HepG2 (cell line): ENCODE results near the gene CSNK1G1. TPM values are rescaled to one million over a fixed set of nuclear protein-coding genes. Genes with fewer than 3 reads are reported as not detected.

ENCODE experiments used
- BRD4 ChIP-seq: sonication (generic); formaldehyde crosslinking; IDR thresholded peaks from 2 replicates; pipeline ENCODE4 v1.4.0; 2020; ENCODE audit warnings: missing genetic modification reagents
- CC2D1A ChIP-seq: sonication (generic); formaldehyde crosslinking; IDR thresholded peaks from 2 replicates; pipeline ENCODE4 v1.8.1; 2023; ENCODE audit warnings: mild to moderate bottlenecking, missing genetic modification reagents
- GLI4 ChIP-seq: sonication (generic); formaldehyde crosslinking; IDR thresholded peaks from 2 replicates; pipeline ENCODE4 v1.5.1; 2020; ENCODE audit warnings: missing genetic modification reagents, mild to moderate bottlenecking, moderate library complexity, borderline replicate concordance
- GPN1 ChIP-seq: sonication (generic); formaldehyde crosslinking; IDR thresholded peaks from 2 replicates; pipeline ENCODE4 v1.5.1; 2020; ENCODE audit warnings: missing genetic modification reagents, borderline replicate concordance
- HNRNPUL1 ChIP-seq: fragments of 200-400 bp; formaldehyde crosslinking; IDR thresholded peaks from 2 replicates; pipeline ENCODE4 v1.6.1; 2017; ENCODE audit warnings: low read depth, mild to moderate bottlenecking, low read length, moderate library complexity
- NR1H2 ChIP-seq: sonication (generic); formaldehyde crosslinking; IDR thresholded peaks from 2 replicates; pipeline ENCODE4 v1.8.1; 2022; ENCODE audit warnings: low read depth, missing genetic modification reagents, borderline replicate concordance
- NR2F2 ChIP-seq: IDR thresholded peaks from 2 replicates; pipeline ENCODE4 v1.6.1; 2012; ENCODE audit warnings: low read depth, inconsistent platforms, borderline replicate concordance
- PAWR ChIP-seq: sonication (generic); formaldehyde crosslinking; IDR thresholded peaks from 2 replicates; pipeline ENCODE4 v1.4.0; 2020; ENCODE audit warnings: missing genetic modification reagents, mild to moderate bottlenecking, borderline replicate concordance
- PRPF4 ChIP-seq: fragments of 200-400 bp; formaldehyde crosslinking; IDR thresholded peaks from 2 replicates; pipeline ENCODE4 v1.6.1; 2016; ENCODE audit warnings: low read length, low read depth; ENCODE audit not compliant: poor library complexity, severe bottlenecking
- SMC3 ChIP-seq: IDR thresholded peaks from 2 replicates; pipeline ENCODE4 v1.6.1; 2011; ENCODE audit warnings: low read length, improper control_type of control experiment
- SOX13 ChIP-seq, 3 experiments: fragments of 450-650 bp in 1 of 3; sonication (generic) in 1 of 3; formaldehyde crosslinking in 1 of 3; IDR thresholded peaks in 2 of 3; conservative IDR thresholded peaks in 1 of 3; 2 replicates each; pipeline versions ENCODE4 v1.5.0 to v1.6.1; 2016 to 2020; ENCODE audit warnings: antibody characterized with exemption in 1 of 3, mild to moderate bottlenecking in 1 of 3, missing compliant biosample characterization in 1 of 3, missing genetic modification reagents in 1 of 3, moderate library complexity in 1 of 3
- U2AF1 ChIP-seq: fragments of 200-400 bp; formaldehyde crosslinking; optimal IDR thresholded peaks from 2 replicates; pipeline ENCODE3; 2017; ENCODE audit warnings: mild to moderate bottlenecking, low read depth, low read length
- ZFX ChIP-seq: sonication (generic); formaldehyde crosslinking; IDR thresholded peaks from 2 replicates; pipeline ENCODE4 v1.4.0; 2020; ENCODE audit warnings: mild to moderate bottlenecking, low read depth, missing genetic modification reagents, moderate library complexity
- ZKSCAN5 ChIP-seq: sonication (generic); formaldehyde crosslinking; IDR thresholded peaks from 2 replicates; pipeline ENCODE4 v1.5.1; 2020; ENCODE audit warnings: mild to moderate bottlenecking, missing genetic modification reagents
- ZNF34 ChIP-seq: sonication (generic); formaldehyde crosslinking; IDR thresholded peaks from 2 replicates; pipeline ENCODE4 v1.4.0; 2020; ENCODE audit warnings: mild to moderate bottlenecking, missing genetic modification reagents, borderline replicate concordance
- ZNF343 ChIP-seq: sonication (generic); formaldehyde crosslinking; IDR thresholded peaks from 2 replicates; pipeline ENCODE4 v1.4.0; 2020; ENCODE audit warnings: mild to moderate bottlenecking, missing genetic modification reagents
- ZNF382 ChIP-seq: sonication (generic); formaldehyde crosslinking; IDR thresholded peaks from 2 replicates; pipeline ENCODE4 v1.5.0; 2020; ENCODE audit warnings: missing genetic modification reagents, mild to moderate bottlenecking, borderline replicate concordance
- ZNF556 ChIP-seq: sonication (generic); formaldehyde crosslinking; IDR thresholded peaks from 2 replicates; pipeline ENCODE4 v1.4.0; 2020; ENCODE audit warnings: mild to moderate bottlenecking, missing genetic modification reagents, borderline replicate concordance
- ZNF607 ChIP-seq: sonication (generic); formaldehyde crosslinking; IDR thresholded peaks from 2 replicates; pipeline ENCODE4 v1.5.1; 2020; ENCODE audit warnings: missing genetic modification reagents, mild to moderate bottlenecking, borderline replicate concordance
- polyA plus RNA-seq, 8 experiments: library from polyadenylated mRNA; depleted of rRNA in 3 of 8; stranded (reverse) in 7 of 8; unstranded in 1 of 8; fragments of >200 nt; fragmentation: Illumina TruSeq in 4 of 8; extraction: Trizol in 4 of 8; gene quantifications; 2 replicates each; pipeline versions ENCODE4 v1.2.1 to v1.2.3, GENCODE V29; 2011 to 2016; ENCODE audit warnings: low read depth in 4 of 8, missing spikeins in 1 of 8, mixed read lengths in 1 of 8; ENCODE audit not compliant: insufficient read depth in 1 of 8
- total RNA-seq, 5 experiments: library from RNA; depleted of rRNA; stranded (reverse); fragments of >200 nt; fragmentation: Illumina TruSeq; extraction: Trizol; gene quantifications; 2 replicates each; pipeline ENCODE4 v1.2.3, GENCODE V29; 2016; ENCODE audit warnings: low read depth in 1 of 5
- TF ChIP-seq, protein P1 (sequence below): sonication (generic); formaldehyde crosslinking; conservative IDR thresholded peaks from 2 replicates; pipeline ENCODE4 v1.8.0; 2022; ENCODE audit warnings: low read depth, missing genetic modification reagents
- TF ChIP-seq, protein P2 (sequence below): sonication (generic); IDR thresholded peaks from 2 replicates; pipeline ENCODE4 v1.6.1; 2016; ENCODE audit warnings: low read depth, borderline replicate concordance
- TF ChIP-seq, protein P3 (sequence below): sonication (generic); formaldehyde crosslinking; IDR thresholded peaks from 2 replicates; pipeline ENCODE4 v1.4.0; 2020; ENCODE audit warnings: mild to moderate bottlenecking, missing genetic modification reagents

The CSNK1G1 gene
- total and polyA plus RNA-seq, 2 of the 13 experiments (the other 11 are each of a cell fraction or from before 2014, with no cell fraction given) = 8.5 to 12.6 TPM

DNA sequence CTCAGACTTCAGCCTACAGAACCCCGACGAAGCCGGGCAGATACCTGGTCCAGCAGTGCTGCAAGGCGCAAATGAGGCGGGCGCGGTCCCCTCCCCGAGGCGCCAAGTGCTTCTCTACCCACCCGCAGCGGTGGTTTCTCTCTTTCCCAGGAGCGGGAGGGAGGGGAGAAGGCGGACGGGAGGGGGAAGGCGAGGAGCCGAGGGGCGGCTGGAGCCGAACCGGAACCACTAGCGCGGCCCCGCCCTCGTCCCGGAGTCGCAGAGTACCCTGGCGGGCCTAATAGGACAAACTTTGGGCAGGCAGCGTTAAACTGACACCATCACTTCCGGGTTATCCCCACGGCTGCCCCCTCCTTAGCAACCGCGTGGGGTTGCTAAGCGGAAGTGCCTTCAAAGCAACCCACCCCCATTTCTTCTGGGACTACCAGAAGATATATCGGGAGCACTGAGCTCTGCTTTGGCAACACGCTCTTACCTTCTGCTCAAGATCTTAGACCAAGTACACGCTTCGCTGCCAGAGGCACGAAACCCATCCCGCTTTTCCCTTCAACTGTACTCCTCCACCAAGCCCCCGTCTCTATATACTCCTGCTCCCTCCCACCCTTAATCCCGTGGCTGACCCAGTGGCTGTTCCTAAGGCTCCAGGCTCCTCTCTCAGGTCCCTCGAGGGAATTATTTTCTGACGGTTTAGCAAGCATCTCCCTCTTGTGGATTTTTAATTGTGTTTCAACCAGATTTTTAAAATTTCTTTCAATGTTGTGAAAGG, at the start of gene CSNK1G1 (continued):
- TF ChIP-seq ZFX (CRISPR knock-in tag) = no peak
- TF ChIP-seq SMC3 = peak; percentile 56; the same call in 1 of the 2 replicates
- TF ChIP-seq U2AF1 = no peak
- TF ChIP-seq GLI4 (CRISPR knock-in tag) = no peak
- no peak for TF ChIP-seq GPN1 (CRISPR knock-in tag)
- no peak for TF ChIP-seq ZNF34
- TF ChIP-seq SOX13 (IDR thresholded peaks at IDR 0.05) = no peak
- peak in 1 of 2 experiments; percentile 13; a peak in 1 of 4 replicates for TF ChIP-seq SOX13 (CRISPR knock-in tag; conservative IDR thresholded peaks at IDR 0.05 in 1 of 2, IDR thresholded peaks at IDR 0.05 in 1 of 2)
- 0 out of 2 replicates have a peak, but pooled peaks have one; percentile 32 for TF ChIP-seq ZNF343
- TF ChIP-seq NR1H2 = no peak
- 0 out of 2 replicates have a peak, but pooled peaks have one; percentile 56 for TF ChIP-seq ZNF607 (CRISPR knock-in tag)
- no peak for TF ChIP-seq BRD4 (CRISPR knock-in tag)
- no peak for TF ChIP-seq ZNF556 (CRISPR knock-in tag)
- TF ChIP-seq, protein P1, sequence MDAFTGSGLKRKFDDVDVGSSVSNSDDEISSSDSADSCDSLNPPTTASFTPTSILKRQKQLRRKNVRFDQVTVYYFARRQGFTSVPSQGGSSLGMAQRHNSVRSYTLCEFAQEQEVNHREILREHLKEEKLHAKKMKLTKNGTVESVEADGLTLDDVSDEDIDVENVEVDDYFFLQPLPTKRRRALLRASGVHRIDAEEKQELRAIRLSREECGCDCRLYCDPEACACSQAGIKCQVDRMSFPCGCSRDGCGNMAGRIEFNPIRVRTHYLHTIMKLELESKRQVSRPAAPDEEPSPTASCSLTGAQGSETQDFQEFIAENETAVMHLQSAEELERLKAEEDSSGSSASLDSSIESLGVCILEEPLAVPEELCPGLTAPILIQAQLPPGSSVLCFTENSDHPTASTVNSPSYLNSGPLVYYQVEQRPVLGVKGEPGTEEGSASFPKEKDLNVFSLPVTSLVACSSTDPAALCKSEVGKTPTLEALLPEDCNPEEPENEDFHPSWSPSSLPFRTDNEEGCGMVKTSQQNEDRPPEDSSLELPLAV (CRISPR knock-in tag) = no peak
- TF ChIP-seq PRPF4 = no peak
- TF ChIP-seq PAWR (CRISPR knock-in tag) = no peak
- TF ChIP-seq NR2F2 = no peak
- TF ChIP-seq ZKSCAN5 = no peak
- TF ChIP-seq HNRNPUL1 = no peak
- TF ChIP-seq, protein P2, sequence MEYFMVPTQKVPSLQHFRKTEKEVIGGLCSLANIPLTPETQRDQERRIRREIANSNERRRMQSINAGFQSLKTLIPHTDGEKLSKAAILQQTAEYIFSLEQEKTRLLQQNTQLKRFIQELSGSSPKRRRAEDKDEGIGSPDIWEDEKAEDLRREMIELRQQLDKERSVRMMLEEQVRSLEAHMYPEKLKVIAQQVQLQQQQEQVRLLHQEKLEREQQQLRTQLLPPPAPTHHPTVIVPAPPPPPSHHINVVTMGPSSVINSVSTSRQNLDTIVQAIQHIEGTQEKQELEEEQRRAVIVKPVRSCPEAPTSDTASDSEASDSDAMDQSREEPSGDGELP = peak; percentile 55; the same call in 1 of the 2 replicates
- no peak for TF ChIP-seq ZNF382 (CRISPR knock-in tag)
- TF ChIP-seq, protein P3, sequence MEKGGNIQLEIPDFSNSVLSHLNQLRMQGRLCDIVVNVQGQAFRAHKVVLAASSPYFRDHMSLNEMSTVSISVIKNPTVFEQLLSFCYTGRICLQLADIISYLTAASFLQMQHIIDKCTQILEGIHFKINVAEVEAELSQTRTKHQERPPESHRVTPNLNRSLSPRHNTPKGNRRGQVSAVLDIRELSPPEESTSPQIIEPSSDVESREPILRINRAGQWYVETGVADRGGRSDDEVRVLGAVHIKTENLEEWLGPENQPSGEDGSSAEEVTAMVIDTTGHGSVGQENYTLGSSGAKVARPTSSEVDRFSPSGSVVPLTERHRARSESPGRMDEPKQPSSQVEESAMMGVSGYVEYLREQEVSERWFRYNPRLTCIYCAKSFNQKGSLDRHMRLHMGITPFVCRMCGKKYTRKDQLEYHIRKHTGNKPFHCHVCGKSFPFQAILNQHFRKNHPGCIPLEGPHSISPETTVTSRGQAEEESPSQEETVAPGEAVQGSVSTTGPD (CRISPR knock-in tag) = no peak
- TF ChIP-seq CC2D1A (CRISPR knock-in tag) = peak; percentile 59; the same call in 1 of the 2 replicates
